HL-60 (cell line): ENCODE data around the gene ADCK1.

ENCODE experiments used
- CTCF ChIP-seq: IDR thresholded peaks from one replicate; pipeline ENCODE4 v1.5.1; 2011; ENCODE audit warnings: low read length, control low read depth, inconsistent platforms; ENCODE audit not compliant: insufficient read depth
- GABPA ChIP-seq: IDR thresholded peaks from 2 replicates; pipeline ENCODE4 v1.6.1; 2012; ENCODE audit warnings: low read depth
- POLR2AphosphoS5 ChIP-seq: IDR thresholded peaks from 2 replicates; pipeline ENCODE4 v1.6.1; 2012; ENCODE audit warnings: low read depth
- REST ChIP-seq: IDR thresholded peaks from 2 replicates; pipeline ENCODE4 v1.6.1; 2012; ENCODE audit warnings: low read depth; ENCODE audit not compliant: insufficient replicate concordance
- SPI1 ChIP-seq: IDR thresholded peaks from 2 replicates; pipeline ENCODE4 v1.6.1; 2012; ENCODE audit warnings: low read depth, mild to moderate bottlenecking, borderline replicate concordance

DNA sequence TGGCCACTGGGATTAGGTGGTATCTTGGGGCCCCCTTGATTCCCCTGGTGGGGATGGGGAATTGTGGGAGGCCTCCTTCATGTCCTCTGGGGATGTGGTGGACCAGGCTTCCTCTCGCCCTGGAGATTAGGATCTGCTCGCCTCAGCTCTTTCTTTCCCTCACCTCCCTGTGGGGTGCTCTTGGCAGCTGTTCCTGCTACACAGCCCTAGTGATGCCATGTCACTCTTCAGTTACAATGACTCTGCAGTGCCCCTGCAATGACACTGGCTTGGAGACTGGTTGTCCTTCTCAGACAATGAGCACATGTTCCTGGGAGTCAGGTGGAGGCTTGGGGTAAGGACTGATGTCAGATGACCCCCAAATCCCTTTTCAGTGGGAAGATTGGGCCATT is 83.9 kb downstream of the ADCK1 start:
- TF ChIP-seq POLR2AphosphoS5 (no peak), CTCF (no peak), GABPA (no peak), SPI1 (no peak), REST (no peak)
